Kidney (tissue), 14 donors: ENCODE measurements around the gene EZR. TPM values are rescaled to one million over a fixed set of nuclear protein-coding genes. Genes with fewer than 3 reads are reported as not detected.

ENCODE experiments used
- DNase-seq, 5 donors: peaks; one replicate each; pipeline ENCODE4 v3.0.0-alpha.2; 2013 to 2020
- FAIRE-seq: peaks from 2 replicates; lab custom pipeline; 2012; peaks lifted over from hg19 to GRCh38; lab: Jason Lieb, UNC
- H3K27ac ChIP-seq, 2 donors: one replicate each; pipeline ENCODE4 v1.7.0; 2013; ENCODE audit warnings: low read depth in 2 of 2, low read length in 2 of 2, inconsistent platforms in 1 of 2
- H3K27me3 ChIP-seq: one replicate; pipeline ENCODE4 v1.7.1; 2013; ENCODE audit warnings: low read length, inconsistent platforms; ENCODE audit not compliant: control insufficient read depth, insufficient read depth
- H3K36me3 ChIP-seq, 3 donors: one replicate each; pipeline versions ENCODE4 v1.7.0 to v1.7.1; 2013; ENCODE audit warnings: low read length in 3 of 3, control low read depth in 1 of 3, inconsistent platforms in 1 of 3; ENCODE audit not compliant: insufficient read depth in 3 of 3, control insufficient read depth in 2 of 3
- H3K4me1 ChIP-seq, 3 donors: one replicate each; pipeline versions ENCODE4 v1.7.0 to v1.7.1; 2013; ENCODE audit warnings: low read length in 3 of 3, inconsistent platforms in 1 of 3, low read depth in 1 of 3; ENCODE audit not compliant: control insufficient read depth in 2 of 3, insufficient read depth in 2 of 3
- H3K4me3 ChIP-seq, 3 donors: one replicate each; pipeline versions ENCODE4 v1.7.0 to v1.8.1; 2013; ENCODE audit warnings: low read length in 3 of 3, control low read depth in 1 of 3, inconsistent platforms in 1 of 3
- H3K9ac ChIP-seq, 3 donors: one replicate each; pipeline versions ENCODE4 v1.7.0 to v1.7.1; 2013; ENCODE audit warnings: low read length in 3 of 3, control low read depth in 1 of 3, inconsistent platforms in 1 of 3
- H3K9me3 ChIP-seq, 3 donors: one replicate each; pipeline versions ENCODE4 v1.7.0 to v1.7.1; 2013; ENCODE audit warnings: low read length in 3 of 3, control low read depth in 1 of 3, inconsistent platforms in 1 of 3; ENCODE audit not compliant: control insufficient read depth in 2 of 3, insufficient read depth in 1 of 3
- intact Hi-C: fragments of 100-400 bp; cut with DNase I; formaldehyde crosslinking; loops from one replicate; pipeline ENCODE4 v1.11.1; 2022
- polyA plus RNA-seq: library from polyadenylated mRNA; stranded (reverse); fragments of 350-450 nt; fragmentation: Illumina TruSeq; extraction: RNeasy Lipid Tissue Mini Kit (QIAGEN cat#74804); gene quantifications from one replicate; pipeline ENCODE4 v1.2.3, GENCODE V29; 2014; ENCODE audit warnings: low read depth, low replicate concordance; ENCODE audit not compliant: insufficient read depth
- total RNA-seq: library from RNA; stranded (reverse); fragmentation: NEBNext Ultra II Directional; extraction: Animal tissue kit (Norgen Biotek cat#: 25700); gene quantifications from one replicate; pipeline ENCODE4 v1.2.1, GENCODE V29; 2021
- TF ChIP-seq, protein P1 (sequence below): IDR thresholded peaks from 3 replicates; pipeline ENCODE4 v1.5.1; 2012; ENCODE audit warnings: mild to moderate bottlenecking, moderate library complexity, borderline replicate concordance; ENCODE audit not compliant: insufficient read depth; ENCODE audit errors: extremely low read depth
- donor health status: control.
- donor health status: control.
- donor health status: control.
- donor health status: control.
- donor health status: control.
- donor health status: DM: yes; HTN: yes; CAD: no.
- donor health status: Normal renal cell carcinoma (clear cell type).

EZR gene
- total and polyA plus RNA-seq, 2 donors from 2014 or later: 154 to 636 TPM

DNA sequence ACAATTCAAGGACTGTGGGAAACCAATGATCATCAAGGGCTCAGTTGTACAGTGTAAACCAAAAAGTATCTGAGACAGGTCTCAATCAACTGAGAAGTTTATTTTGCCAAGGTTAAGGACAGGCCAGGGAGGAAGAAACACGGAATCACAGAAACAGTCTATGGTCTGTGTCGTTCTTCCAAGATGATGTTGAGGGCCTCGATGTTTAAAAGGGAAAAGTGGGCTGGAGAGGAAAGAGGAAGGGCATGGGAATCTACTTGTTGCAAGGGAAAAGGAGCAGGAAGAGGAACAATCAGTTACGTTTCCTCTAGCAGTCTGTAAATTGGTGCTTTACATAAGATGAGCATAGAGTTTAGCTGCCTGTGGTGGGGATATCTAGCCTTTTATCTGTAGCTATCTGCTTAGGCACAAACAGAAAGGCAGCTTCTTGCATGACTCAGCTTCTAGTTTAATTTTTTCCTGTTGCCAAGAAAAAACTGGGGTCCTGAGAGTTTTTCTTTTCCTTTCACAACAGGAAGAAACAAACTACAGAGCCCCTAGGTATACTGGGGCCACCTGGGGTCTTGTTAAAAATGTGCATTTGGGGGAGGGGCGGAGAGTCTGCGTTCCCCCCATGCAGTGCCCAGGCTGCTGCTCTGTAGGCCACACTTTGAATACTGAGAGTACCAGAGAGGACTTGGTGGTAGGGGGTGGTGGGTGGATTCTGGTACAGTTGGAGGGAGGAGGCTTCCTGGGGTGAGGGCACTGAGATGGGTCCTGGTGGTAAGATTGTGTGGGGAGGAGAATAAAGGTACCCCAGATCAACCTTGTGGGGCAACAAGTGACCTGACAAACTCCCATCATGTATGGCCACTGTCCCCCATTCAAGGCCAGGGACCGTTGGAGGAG is 35.3 kb upstream of the EZR start:
- intact Hi-C loops: no loop called here
- H3K4me1 ChIP-seq: peaks cover 0 to 8% (median 5%) of the 10 kb centered on the region in 3 donors
- TF ChIP-seq, protein P1, sequence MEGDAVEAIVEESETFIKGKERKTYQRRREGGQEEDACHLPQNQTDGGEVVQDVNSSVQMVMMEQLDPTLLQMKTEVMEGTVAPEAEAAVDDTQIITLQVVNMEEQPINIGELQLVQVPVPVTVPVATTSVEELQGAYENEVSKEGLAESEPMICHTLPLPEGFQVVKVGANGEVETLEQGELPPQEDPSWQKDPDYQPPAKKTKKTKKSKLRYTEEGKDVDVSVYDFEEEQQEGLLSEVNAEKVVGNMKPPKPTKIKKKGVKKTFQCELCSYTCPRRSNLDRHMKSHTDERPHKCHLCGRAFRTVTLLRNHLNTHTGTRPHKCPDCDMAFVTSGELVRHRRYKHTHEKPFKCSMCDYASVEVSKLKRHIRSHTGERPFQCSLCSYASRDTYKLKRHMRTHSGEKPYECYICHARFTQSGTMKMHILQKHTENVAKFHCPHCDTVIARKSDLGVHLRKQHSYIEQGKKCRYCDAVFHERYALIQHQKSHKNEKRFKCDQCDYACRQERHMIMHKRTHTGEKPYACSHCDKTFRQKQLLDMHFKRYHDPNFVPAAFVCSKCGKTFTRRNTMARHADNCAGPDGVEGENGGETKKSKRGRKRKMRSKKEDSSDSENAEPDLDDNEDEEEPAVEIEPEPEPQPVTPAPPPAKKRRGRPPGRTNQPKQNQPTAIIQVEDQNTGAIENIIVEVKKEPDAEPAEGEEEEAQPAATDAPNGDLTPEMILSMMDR: no peak
- no peaks in the 10 kb centered on the region for H3K36me3 ChIP-seq
- no peak overlapping the region for H3K9ac ChIP-seq
- no peak overlapping the region for H3K4me3 ChIP-seq
- no peak for FAIRE-seq
- H3K9me3 ChIP-seq: no peaks in the 10 kb centered on the region
- H3K27ac ChIP-seq: no peak overlapping the region
- no peaks in the 10 kb centered on the region for H3K27me3 ChIP-seq
- no peak for DNase-seq

DNA sequence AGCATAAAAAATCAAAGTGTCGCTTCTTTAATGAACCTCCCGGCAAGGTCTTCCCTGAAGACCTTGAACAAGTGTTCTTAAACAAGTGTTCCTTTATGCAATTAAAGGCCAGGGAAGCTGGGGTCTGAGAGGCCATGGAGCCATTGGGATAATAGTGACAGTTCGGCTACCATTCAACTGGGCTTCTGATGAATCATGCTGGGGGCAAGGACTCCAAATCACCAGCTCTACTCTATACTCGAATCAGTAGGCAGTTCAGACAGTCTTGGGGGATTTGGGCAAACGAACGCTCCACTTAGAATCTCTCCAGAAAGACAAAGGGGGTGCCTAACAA is 34.7 kb upstream of the EZR start:
- no peaks in the 10 kb centered on the region for H3K9me3 ChIP-seq
- peaks cover 0 to 8% (median 5%) of the 10 kb centered on the region in 3 donors for H3K4me1 ChIP-seq
- peak overlapping the region in 1 of 2 donors; percentile 71 for H3K27ac ChIP-seq
- FAIRE-seq (no peak), DNase-seq (no peak)
- TF ChIP-seq, protein P1: no peak
- no peaks in the 10 kb centered on the region for H3K36me3 ChIP-seq
- H3K4me3 ChIP-seq: peak overlapping the region in 1 of 3 donors; percentile 2
- intact Hi-C loops: no loop called here
- no peaks in the 10 kb centered on the region for H3K27me3 ChIP-seq
- no peak overlapping the region for H3K9ac ChIP-seq

DNA sequence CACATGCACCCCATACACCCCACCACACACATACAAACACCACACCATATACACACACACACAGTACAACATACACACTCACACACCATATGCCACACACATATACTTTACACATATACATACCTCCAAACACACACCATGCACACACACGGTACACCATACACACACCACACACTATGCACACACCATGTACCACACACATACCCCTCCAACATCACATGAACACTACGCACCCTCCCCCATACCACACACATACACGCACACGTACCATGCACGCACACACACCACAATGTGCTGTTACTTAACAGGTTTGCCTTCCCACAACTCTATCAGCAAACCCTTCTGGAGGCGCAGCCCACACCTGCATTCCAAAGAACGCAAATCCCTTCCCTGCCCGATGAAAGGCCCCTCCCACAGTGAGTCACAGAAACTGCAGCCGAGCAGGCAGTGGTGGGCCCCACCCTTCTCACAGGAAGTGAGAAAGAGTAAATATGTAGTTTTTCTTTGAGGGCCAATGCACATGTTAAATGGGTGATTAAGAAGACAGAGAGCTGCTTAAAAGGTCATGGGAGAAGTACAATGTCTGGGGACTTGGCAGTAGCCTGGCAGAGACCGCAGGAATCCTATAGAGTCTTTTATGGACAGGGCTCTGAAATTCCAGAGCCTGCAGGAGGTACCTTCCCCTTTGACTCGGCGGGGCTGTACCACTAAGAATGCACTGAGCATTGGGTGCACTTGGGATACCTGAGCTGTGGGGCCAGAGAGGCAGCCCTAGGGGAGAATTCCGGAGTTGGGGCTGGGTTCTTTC is 34.1 kb upstream of the EZR start:
- H3K9ac ChIP-seq: peak overlapping the region in 1 of 3 donors; percentile 40
- H3K9me3 ChIP-seq: no peaks in the 10 kb centered on the region
- intact Hi-C loops: no loop called here
- H3K27me3 ChIP-seq: no peaks in the 10 kb centered on the region
- peak overlapping the region in 1 of 2 donors; percentile 71 for H3K27ac ChIP-seq
- peaks cover 0 to 8% (median 5%) of the 10 kb centered on the region in 3 donors for H3K4me1 ChIP-seq
- peak; percentile 92 to 96 (median 94) for DNase-seq
- H3K36me3 ChIP-seq: no peaks in the 10 kb centered on the region
- TF ChIP-seq, protein P1: no peak
- no peak for FAIRE-seq
- H3K4me3 ChIP-seq: peak overlapping the region in 2 of 3 donors; percentile 2 to 50
